Loucy (cell line): ENCODE measurements around the gene LPIN2.

Experiments
- H2AFZ ChIP-seq: fragments of 200-600 bp; sonication (generic); 2 replicates; pipeline ENCODE4 v1.6.0; 2016; ENCODE audit warnings: antibody characterized with exemption, mild to moderate bottlenecking, low read length, moderate library complexity
- H3F3A ChIP-seq: fragments of 200-600 bp; 2 replicates; pipeline ENCODE4 v1.6.0; 2016; ENCODE audit warnings: antibody characterized with exemption, low read depth, mild to moderate bottlenecking
- H3K27me3 ChIP-seq: fragments of 200-600 bp; sonication (generic); 2 replicates; pipeline ENCODE4 v1.6.1; 2014; ENCODE audit warnings: low read length, mild to moderate bottlenecking; ENCODE audit not compliant: insufficient read depth, poor library complexity, severe bottlenecking
- H3K36me3 ChIP-seq: fragments of 200-600 bp; sonication (generic); 2 replicates; pipeline ENCODE4 v1.6.1; 2016; ENCODE audit warnings: low read length; ENCODE audit not compliant: insufficient read depth
- H3K4me1 ChIP-seq: fragments of 200-600 bp; sonication (generic); 2 replicates; pipeline ENCODE4 v1.5.1; 2014; ENCODE audit warnings: low read length, mild to moderate bottlenecking; ENCODE audit not compliant: insufficient read depth, poor library complexity, severe bottlenecking
- H3K4me2 ChIP-seq: fragments of 200-600 bp; sonication (generic); 2 replicates; pipeline ENCODE4 v1.6.0; 2014; ENCODE audit warnings: antibody characterized with exemption, low read length, low read depth, mild to moderate bottlenecking; ENCODE audit not compliant: poor library complexity, severe bottlenecking
- H3K4me3 ChIP-seq: fragments of 200-600 bp; sonication (generic); 2 replicates; pipeline ENCODE4 v1.5.1; 2014; ENCODE audit warnings: low read length, mild to moderate bottlenecking, mixed read lengths; ENCODE audit not compliant: poor library complexity, severe bottlenecking
- H3K79me2 ChIP-seq: fragments of 200-600 bp; sonication (generic); 2 replicates; pipeline ENCODE4 v1.6.1; 2014; ENCODE audit warnings: low read length; ENCODE audit not compliant: insufficient read depth
- H3K9ac ChIP-seq: fragments of 200-600 bp; sonication (generic); 2 replicates; pipeline ENCODE4 v1.6.0; 2014; ENCODE audit warnings: mild to moderate bottlenecking, low read depth, low read length, moderate library complexity; ENCODE audit not compliant: poor library complexity, severe bottlenecking
- H3K9me2 ChIP-seq: fragments of 200-600 bp; sonication (generic); replicated peaks from 2 replicates; pipeline ENCODE4 v1.6.1; 2016; ENCODE audit warnings: low read depth, low read length, mixed read lengths
- H3K9me3 ChIP-seq: fragments of 200-600 bp; sonication (generic); 2 replicates; pipeline ENCODE4 v1.6.1; 2014; ENCODE audit warnings: mild to moderate bottlenecking, antibody characterized with exemption, low read length, low read depth; ENCODE audit not compliant: insufficient read depth
- H4K20me1 ChIP-seq: fragments of 200-600 bp; sonication (generic); 2 replicates; pipeline ENCODE4 v1.6.0; 2014; ENCODE audit warnings: antibody characterized with exemption, low read length, mild to moderate bottlenecking; ENCODE audit not compliant: insufficient read depth, poor library complexity, severe bottlenecking
- CTCF ChIP-seq: fragments of 200-600 bp; sonication (generic); conservative IDR thresholded peaks from 2 replicates; pipeline ENCODE4 v1.5.1; 2014; ENCODE audit warnings: mild to moderate bottlenecking, antibody characterized with exemption, low read length
- EZH2phosphoT487 ChIP-seq: fragments of 200-600 bp; IDR thresholded peaks from 2 replicates; pipeline ENCODE4 v1.6.1; 2018; ENCODE audit warnings: antibody characterized with exemption, mild to moderate bottlenecking, moderate library complexity, borderline replicate concordance

Gene LPIN2

GRCh38 chr18:3044931-3045698 is 32.2 kb upstream of the LPIN2 start:
- H3K9me3 ChIP-seq: no peaks in the 10 kb centered on the region
- H3K79me2 ChIP-seq: no peaks in the 10 kb centered on the region
- no peak overlapping the region for H3K4me2 ChIP-seq
- H3K9ac ChIP-seq: no peak overlapping the region
- no peaks in the 10 kb centered on the region for H3K36me3 ChIP-seq
- no peaks in the 10 kb centered on the region for H4K20me1 ChIP-seq
- no peaks in the 10 kb centered on the region for H3K9me2 ChIP-seq
- TF ChIP-seq CTCF: no peak
- TF ChIP-seq EZH2phosphoT487: no peak
- peak overlapping the region; percentile 37; the same call in 1 of the 2 replicates for H2AFZ ChIP-seq
- H3K27me3 ChIP-seq: no peaks in the 10 kb centered on the region
- no peak overlapping the region for H3K4me3 ChIP-seq
- no peaks in the 10 kb centered on the region for H3F3A ChIP-seq
- peaks cover 12% of the 10 kb centered on the region for H3K4me1 ChIP-seq

GRCh38 chr18:3042379-3042778 is 29.4 kb upstream of the LPIN2 start:
- Histone ChIP-seq H4K20me1 (no peaks in the 10 kb centered on the region), H3K79me2 (no peaks in the 10 kb centered on the region), H3K4me2 (no peak overlapping the region), H3K36me3 (no peaks in the 10 kb centered on the region), H2AFZ (no peak overlapping the region), H3K9ac (no peak overlapping the region), H3K9me2 (no peaks in the 10 kb centered on the region), H3F3A (no peaks in the 10 kb centered on the region), H3K4me3 (no peak overlapping the region), H3K4me1 (peaks cover 12% of the 10 kb centered on the region), H3K9me3 (no peaks in the 10 kb centered on the region), H3K27me3 (no peaks in the 10 kb centered on the region)
- TF ChIP-seq CTCF (no peak), EZH2phosphoT487 (no peak)

GRCh38 chr18:3041843-3042242 is 28.9 kb upstream of the LPIN2 start:
- no peaks in the 10 kb centered on the region for H3K9me2 ChIP-seq
- H3F3A ChIP-seq: no peaks in the 10 kb centered on the region
- H3K4me2 ChIP-seq: no peak overlapping the region
- no peak overlapping the region for H3K9ac ChIP-seq
- no peaks in the 10 kb centered on the region for H4K20me1 ChIP-seq
- TF ChIP-seq CTCF (no peak), EZH2phosphoT487 (no peak)
- no peak overlapping the region for H3K4me3 ChIP-seq
- no peaks in the 10 kb centered on the region for H3K27me3 ChIP-seq
- no peaks in the 10 kb centered on the region for H3K36me3 ChIP-seq
- H3K79me2 ChIP-seq: no peaks in the 10 kb centered on the region
- H3K9me3 ChIP-seq: no peaks in the 10 kb centered on the region
- peak overlapping the region; percentile 55; the same call in 1 of the 2 replicates for H2AFZ ChIP-seq
- H3K4me1 ChIP-seq: peaks cover 12% of the 10 kb centered on the region
